Adipocyte (in vitro differentiated cells): ENCODE results near the gene LCN15.
A peak's percentile ranks its signal among the peaks of the same experiment; 100 is the strongest.

Source experiments
- DNase-seq: peaks from one replicate; pipeline ENCODE4 v3.0.0-alpha.2; 2015; ENCODE audit warnings: low read depth
- H3K27me3 ChIP-seq: replicated peaks from 2 replicates; pipeline ENCODE4 v1.7.0; 2013; ENCODE audit warnings: mild to moderate bottlenecking, low read length, moderate library complexity; ENCODE audit not compliant: control insufficient read depth, insufficient read depth
- H3K36me3 ChIP-seq: 2 replicates; pipeline ENCODE4 v1.7.0; 2013; ENCODE audit warnings: low read length, mild to moderate bottlenecking, moderate library complexity; ENCODE audit not compliant: control insufficient read depth, insufficient read depth, severe bottlenecking
- H3K4me1 ChIP-seq: 2 replicates; pipeline ENCODE4 v1.7.0; 2013; ENCODE audit warnings: mild to moderate bottlenecking, low read length, moderate library complexity; ENCODE audit not compliant: control insufficient read depth, insufficient read depth
- H3K4me3 ChIP-seq: 2 replicates; pipeline ENCODE4 v1.7.0; 2013; ENCODE audit warnings: mild to moderate bottlenecking, low read length, moderate library complexity
- H3K9ac ChIP-seq: 2 replicates; pipeline ENCODE4 v1.7.0; 2013; ENCODE audit warnings: mild to moderate bottlenecking, low read length, moderate library complexity
- H3K9me3 ChIP-seq: 2 replicates; pipeline ENCODE4 v1.7.0; 2013; ENCODE audit warnings: mild to moderate bottlenecking, low read length, moderate library complexity; ENCODE audit not compliant: control insufficient read depth

LCN15 gene

DNA sequence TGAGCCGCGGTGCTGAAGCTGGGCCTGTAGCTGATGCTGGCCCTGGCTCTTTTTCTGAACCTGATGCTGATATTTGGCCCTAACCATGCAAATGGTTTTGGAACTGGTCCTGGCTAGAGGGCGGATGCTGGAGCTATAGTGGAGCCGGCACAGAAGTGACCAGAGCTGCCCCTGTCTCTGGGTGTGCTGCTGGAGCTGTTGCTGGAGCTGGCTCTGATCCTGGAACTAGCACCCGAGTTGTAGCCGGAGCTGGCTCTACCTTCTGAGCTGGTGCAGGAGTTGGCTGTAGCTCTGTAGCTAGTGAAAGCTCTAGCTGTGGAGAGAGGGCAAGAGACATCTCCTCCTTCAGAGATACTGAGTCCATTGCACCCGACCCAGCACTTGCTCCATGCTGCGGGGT is 34.4 kb downstream of the LCN15 start:
- no peak overlapping the region for H3K9ac ChIP-seq
- H3K36me3 ChIP-seq: peaks cover 20% of the 10 kb centered on the region
- H3K9me3 ChIP-seq: no peaks in the 10 kb centered on the region
- DNase-seq: no peak
- H3K4me3 ChIP-seq: no peak overlapping the region
- no peaks in the 10 kb centered on the region for H3K27me3 ChIP-seq
- peaks cover 27% of the 10 kb centered on the region for H3K4me1 ChIP-seq

- no peak for DNase-seq
- no peaks in the 10 kb centered on the region for H3K27me3 ChIP-seq
- no peaks in the 10 kb centered on the region for H3K9me3 ChIP-seq
- peaks cover 27% of the 10 kb centered on the region for H3K4me1 ChIP-seq
- peaks cover 28% of the 10 kb centered on the region for H3K36me3 ChIP-seq
- H3K9ac ChIP-seq: peak overlapping the region; percentile 88
- peak overlapping the region; percentile 85 for H3K4me3 ChIP-seq
Measured at GRCh38 chr9:136729144-136729543, 35.2 kb downstream of the LCN15 start.

DNA sequence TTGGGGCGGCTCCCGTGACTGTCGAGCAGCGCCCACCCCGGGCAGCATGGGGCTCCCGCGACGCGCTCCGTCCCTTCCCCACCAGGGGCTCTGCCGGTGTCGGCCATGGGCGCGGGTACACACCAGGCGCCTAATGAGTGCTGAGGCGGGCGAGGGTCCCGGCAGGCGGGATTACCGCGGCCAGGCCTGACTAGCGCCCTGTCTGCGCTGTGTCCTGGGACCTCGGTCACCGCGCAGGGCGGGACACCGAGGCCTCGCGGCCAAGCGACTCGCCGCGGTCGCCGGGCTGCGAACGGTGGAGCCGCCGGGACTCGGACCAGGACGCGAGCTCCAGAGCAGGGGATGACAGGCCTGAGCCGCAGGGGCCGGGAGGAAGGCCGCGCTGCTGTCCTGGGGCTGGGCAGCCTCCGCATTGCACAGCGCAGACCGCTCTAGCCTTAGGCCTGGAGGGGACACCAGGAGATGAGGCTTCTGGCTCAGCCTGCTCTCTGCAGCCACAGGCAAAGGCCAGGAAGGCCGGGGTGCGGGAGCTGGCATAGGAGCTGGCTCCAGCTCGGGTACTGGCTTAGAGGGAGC is 35.7 kb downstream of the LCN15 start:
- Histone ChIP-seq H3K4me1 (peaks cover 27% of the 10 kb centered on the region), H3K36me3 (peaks cover 33% of the 10 kb centered on the region), H3K4me3 (peak overlapping the region; percentile 85), H3K27me3 (no peaks in the 10 kb centered on the region), H3K9ac (peak overlapping the region; percentile 88), H3K9me3 (no peaks in the 10 kb centered on the region)
- DNase-seq: peak; percentile 66

DNA sequence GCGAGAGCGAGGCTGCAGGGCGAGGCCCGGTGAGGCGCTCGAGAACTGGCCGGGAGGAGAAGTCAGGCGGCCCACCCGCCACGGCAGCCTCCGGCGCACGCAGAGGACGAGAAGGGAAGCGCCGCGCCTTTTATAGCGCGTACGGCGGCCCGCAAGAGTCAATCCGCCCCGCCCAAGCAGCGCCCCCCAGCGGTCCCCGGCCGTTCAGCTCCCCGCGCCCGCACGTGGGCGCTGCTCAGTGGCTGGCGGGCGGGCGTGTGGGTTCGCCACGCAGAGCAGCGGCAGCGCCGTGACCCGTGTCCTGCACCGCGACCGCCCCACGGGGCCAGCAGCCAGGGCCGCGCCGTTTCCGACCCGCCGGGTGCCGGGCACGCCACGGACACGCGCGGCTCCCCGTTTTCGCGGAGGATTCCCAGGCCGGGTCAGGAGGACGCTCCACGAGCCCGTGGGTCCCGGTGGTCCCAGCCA is 36.2 kb downstream of the LCN15 start:
- peaks cover 27% of the 10 kb centered on the region for H3K4me1 ChIP-seq
- H3K9me3 ChIP-seq: no peaks in the 10 kb centered on the region
- peak overlapping the region; percentile 85 for H3K4me3 ChIP-seq
- H3K36me3 ChIP-seq: peaks cover 38% of the 10 kb centered on the region
- H3K27me3 ChIP-seq: no peaks in the 10 kb centered on the region
- peak; percentile 94 for DNase-seq
- H3K9ac ChIP-seq: peak overlapping the region; percentile 88

DNA sequence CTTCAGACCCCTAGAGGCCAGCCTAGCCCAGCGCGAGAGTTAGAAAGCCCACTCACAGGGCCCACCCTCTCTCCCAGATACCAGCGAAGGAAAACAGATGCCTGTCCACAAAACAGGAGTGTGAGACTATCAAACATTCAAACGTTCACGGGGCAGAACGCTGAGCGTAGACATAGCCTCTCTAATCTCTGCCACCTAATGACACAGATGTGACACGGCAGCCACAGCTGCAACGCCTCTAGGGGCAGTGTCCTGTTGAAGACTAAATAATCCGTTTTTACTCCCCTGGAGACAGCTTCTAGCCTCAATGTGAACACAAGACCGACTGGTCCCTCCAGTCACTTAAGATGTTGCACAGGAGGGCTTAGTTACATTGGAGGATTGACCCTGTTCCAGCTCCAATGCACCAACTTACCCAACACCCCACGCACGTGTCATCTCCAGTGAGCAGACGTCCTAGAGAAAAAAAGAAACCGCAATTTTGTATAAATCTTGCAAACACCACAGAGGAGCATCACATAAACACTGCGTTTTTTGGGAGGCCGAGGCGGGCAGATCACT is 37.6 kb downstream of the LCN15 start:
- Histone ChIP-seq H3K36me3 (peaks cover 44% of the 10 kb centered on the region), H3K9me3 (no peaks in the 10 kb centered on the region), H3K27me3 (no peaks in the 10 kb centered on the region), H3K4me1 (peaks cover 27% of the 10 kb centered on the region), H3K9ac (peak overlapping the region; percentile 88), H3K4me3 (peak overlapping the region; percentile 85)
- DNase-seq: peak; percentile 53

- peak overlapping the region; percentile 85 for H3K4me3 ChIP-seq
- DNase-seq: no peak
- H3K27me3 ChIP-seq: no peaks in the 10 kb centered on the region
- H3K9me3 ChIP-seq: no peaks in the 10 kb centered on the region
- peaks cover 27% of the 10 kb centered on the region for H3K4me1 ChIP-seq
- H3K9ac ChIP-seq: peak overlapping the region; percentile 88
- peaks cover 44% of the 10 kb centered on the region for H3K36me3 ChIP-seq
Measured at GRCh38 chr9:136726118-136726517, 38.2 kb downstream of the LCN15 start.

DNA sequence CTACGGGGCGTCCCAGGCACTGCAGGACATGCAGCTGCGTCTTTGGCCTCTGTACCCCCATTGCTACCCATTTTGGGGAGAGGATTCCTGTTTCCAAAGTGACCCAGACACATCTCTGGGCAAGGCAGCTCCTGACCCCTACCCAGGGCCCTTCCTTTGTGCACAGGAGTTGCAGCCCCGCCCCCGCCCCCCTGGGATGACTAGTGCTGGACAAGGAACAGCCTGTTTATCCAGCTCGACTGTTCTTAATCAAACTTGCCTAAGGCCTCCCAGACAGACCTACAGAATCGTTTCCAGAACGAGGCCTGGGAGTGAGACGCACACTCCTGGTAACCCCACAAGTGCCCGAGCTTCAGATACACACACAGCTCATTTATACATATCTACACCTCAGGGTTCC is 38.7 kb downstream of the LCN15 start:
- H3K4me3 ChIP-seq: peak overlapping the region; percentile 85
- peak; percentile 83 for DNase-seq
- no peaks in the 10 kb centered on the region for H3K9me3 ChIP-seq
- H3K36me3 ChIP-seq: peaks cover 44% of the 10 kb centered on the region
- H3K4me1 ChIP-seq: peaks cover 29% of the 10 kb centered on the region
- H3K9ac ChIP-seq: peak overlapping the region; percentile 88
- H3K27me3 ChIP-seq: no peaks in the 10 kb centered on the region

DNA sequence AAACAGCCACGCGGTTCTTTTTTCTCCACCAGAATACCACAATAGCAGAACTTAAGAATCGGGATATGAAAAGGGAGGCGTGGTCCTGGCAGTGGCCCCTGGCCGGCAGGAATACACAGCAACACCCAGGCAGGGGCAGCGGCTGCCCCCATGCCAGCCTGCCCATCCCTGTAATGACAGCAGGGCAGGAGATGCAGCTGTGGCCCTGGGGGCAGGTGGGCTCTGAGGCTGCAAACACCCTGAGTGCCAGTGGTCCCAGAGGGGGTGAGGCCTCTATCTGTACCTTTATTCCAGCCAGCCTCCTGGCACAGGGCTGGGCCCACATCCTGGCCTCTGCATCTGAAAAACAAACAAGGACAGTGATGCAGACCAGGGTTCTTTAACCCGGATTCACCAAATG is 39.5 kb downstream of the LCN15 start:
- Histone ChIP-seq H3K36me3 (peaks cover 44% of the 10 kb centered on the region), H3K4me1 (peaks cover 33% of the 10 kb centered on the region), H3K9me3 (no peaks in the 10 kb centered on the region), H3K9ac (no peak overlapping the region), H3K27me3 (no peaks in the 10 kb centered on the region), H3K4me3 (no peak overlapping the region)
- DNase-seq: no peak

GRCh38 chr9:136723989-136724388 is 40.3 kb downstream of the LCN15 start:
- peaks cover 44% of the 10 kb centered on the region for H3K36me3 ChIP-seq
- no peaks in the 10 kb centered on the region for H3K27me3 ChIP-seq
- no peak for DNase-seq
- H3K9me3 ChIP-seq: no peaks in the 10 kb centered on the region
- H3K4me1 ChIP-seq: peaks cover 25% of the 10 kb centered on the region
- H3K4me3 ChIP-seq: no peak overlapping the region
- no peak overlapping the region for H3K9ac ChIP-seq

GRCh38 chr9:136723362-136723976 is 40.8 kb downstream of the LCN15 start:
- Histone ChIP-seq H3K9ac (no peak overlapping the region), H3K27me3 (no peaks in the 10 kb centered on the region), H3K9me3 (no peaks in the 10 kb centered on the region), H3K4me3 (no peak overlapping the region), H3K36me3 (peaks cover 44% of the 10 kb centered on the region), H3K4me1 (peaks cover 23% of the 10 kb centered on the region)
- no peak for DNase-seq

DNA sequence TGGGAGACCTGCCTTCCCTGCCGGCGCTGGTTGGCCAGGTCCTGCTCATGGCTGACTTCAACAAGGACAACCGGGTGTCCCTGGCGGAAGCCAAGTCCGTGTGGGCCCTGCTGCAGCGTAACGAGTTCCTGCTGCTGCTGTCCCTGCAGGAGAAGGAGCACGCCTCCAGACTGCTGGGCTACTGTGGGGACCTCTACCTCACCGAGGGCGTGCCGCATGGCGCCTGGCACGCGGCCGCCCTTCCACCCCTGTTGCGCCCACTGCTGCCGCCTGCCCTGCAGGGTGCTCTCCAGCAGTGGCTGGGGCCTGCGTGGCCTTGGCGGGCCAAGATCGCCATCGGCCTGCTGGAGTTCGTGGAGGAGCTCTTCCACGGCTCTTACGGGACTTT is 41.4 kb downstream of the LCN15 start:
- no peak overlapping the region for H3K9ac ChIP-seq
- no peak for DNase-seq
- peaks cover 44% of the 10 kb centered on the region for H3K36me3 ChIP-seq
- H3K4me1 ChIP-seq: peaks cover 23% of the 10 kb centered on the region
- no peaks in the 10 kb centered on the region for H3K9me3 ChIP-seq
- no peak overlapping the region for H3K4me3 ChIP-seq
- no peaks in the 10 kb centered on the region for H3K27me3 ChIP-seq
